ENCODE data around the gene SERPINA9.

GRCh38 chr14:94441531-94442205 lies 34.3 kb downstream of the SERPINA9 start:
- TF ChIP-seq CTCF (IDR thresholded peaks at IDR 0.05; ENCODE audit: borderline replicate concordance, extremely low read depth, low read length, poor library complexity, severe bottlenecking) (no peak), EZH2 (IDR thresholded peaks at IDR 0.05; ENCODE audit: borderline replicate concordance, low read depth, low read length, severe bottlenecking) (no peak)
